ENCODE measurements around the gene LCAT.

Gene LCAT

GRCh38 chr16:67968400-67969253, 24.7 kb upstream of the LCAT start, which contains the start of gene SLC12A4:
Gene SLC12A4, minus strand, starts transcription at chr16:67968637. Its CDS starts 84 bp downstream, at chr16:67968553.
- peak; percentile 92 for DNase-seq

GRCh38 chr16:67967958-67968399, 24.1 kb upstream of the LCAT start:
- no peak for DNase-seq

GRCh38 chr16:67967183-67967957, 23.4 kb upstream of the LCAT start:
- peak; percentile 60 for DNase-seq

- no peak for DNase-seq
Observed at GRCh38 chr16:67966549-67967182, 22.7 kb upstream of the LCAT start.

- DNase-seq, result no peak
Observed at GRCh38 chr16:67965668-67966548, 22.0 kb upstream of the LCAT start.

GRCh38 chr16:67964477-67965131, 20.7 kb upstream of the LCAT start:
- DNase-seq, result no peak

GRCh38 chr16:67963662-67964321, 19.9 kb upstream of the LCAT start:
- DNase-seq, result no peak

GRCh38 chr16:67963292-67963661, 19.4 kb upstream of the LCAT start:
- DNase-seq, result no peak

- no peak for DNase-seq
Observed at GRCh38 chr16:67962135-67962534, 18.2 kb upstream of the LCAT start.

GRCh38 chr16:67961551-67961957, 17.6 kb upstream of the LCAT start:
- no peak for DNase-seq

- no peak for DNase-seq
Observed at GRCh38 chr16:67959536-67960329, 15.8 kb upstream of the LCAT start.

- no peak for DNase-seq
Observed at GRCh38 chr16:67957622-67958021, 13.7 kb upstream of the LCAT start.

GRCh38 chr16:67954421-67955196, 10.7 kb upstream of the LCAT start:
- DNase-seq, result no peak

GRCh38 chr16:67953641-67954375, 9.9 kb upstream of the LCAT start:
- no peak for DNase-seq

GRCh38 chr16:67951485-67951884, 7.6 kb upstream of the LCAT start:
- no peak for DNase-seq

GRCh38 chr16:67950335-67950843, 6.5 kb upstream of the LCAT start:
- DNase-seq, result no peak

- no peak for DNase-seq
Observed at GRCh38 chr16:67949645-67950044, 5.7 kb upstream of the LCAT start.

- no peak for DNase-seq
Observed at GRCh38 chr16:67948015-67948414, 4.1 kb upstream of the LCAT start.

Measured in activated CD4-positive, alpha-beta T cell treated with anti-CD3 and anti-CD28 coated beads, Interleukin-2, amount 50 U/mL, for 16 hours (primary cell).